Measurements from ENCODE around the gene MYBPC2.
"Not testable (repeated sequence)": the region's sequence is repeated elsewhere in the genome, so short reads cannot be mapped to it uniquely, and the experiment has no call there.

The MYBPC2 gene

GRCh38 chr19:50428772-50429463 lies 3.8 kb upstream of the MYBPC2 start:
- no peak for DNase-seq (ENCODE audit: low spot score)

- no peak for DNase-seq (ENCODE audit: low spot score)
Measured at GRCh38 chr19:50430888-50431342, 1.8 kb upstream of the MYBPC2 start.

- peak; percentile 75 for DNase-seq (ENCODE audit: low spot score)
Measured at GRCh38 chr19:50431343-50432220, 1.1 kb upstream of the MYBPC2 start.

- DNase-seq (ENCODE audit: low spot score), result no peak
Measured at GRCh38 chr19:50433201-50434180, 799 bp downstream of the MYBPC2 start.

GRCh38 chr19:50434525-50434924 lies 1.8 kb downstream of the MYBPC2 start:
- no peak for DNase-seq (ENCODE audit: low spot score)

- DNase-seq (ENCODE audit: low spot score), result no peak
Measured at GRCh38 chr19:50435221-50435620, 2.5 kb downstream of the MYBPC2 start.

- DNase-seq (ENCODE audit: low spot score), result no peak
Measured at GRCh38 chr19:50435627-50436026, 2.9 kb downstream of the MYBPC2 start.

GRCh38 chr19:50437862-50438449 lies 5.3 kb downstream of the MYBPC2 start:
- DNase-seq (ENCODE audit: low spot score), result no peak

GRCh38 chr19:50439130-50439529 lies 6.4 kb downstream of the MYBPC2 start:
- DNase-seq (ENCODE audit: low spot score), result not testable (repeated sequence)

- no peak for DNase-seq (ENCODE audit: low spot score)
Measured at GRCh38 chr19:50444059-50444458, 11.4 kb downstream of the MYBPC2 start.

- DNase-seq (ENCODE audit: low spot score), result no peak
Measured at GRCh38 chr19:50447053-50447452, 14.4 kb downstream of the MYBPC2 start.

- DNase-seq (ENCODE audit: low spot score), result no peak
Measured at GRCh38 chr19:50447750-50448149, 15.1 kb downstream of the MYBPC2 start.

- DNase-seq (ENCODE audit: low spot score), result peak; percentile 84
Measured at GRCh38 chr19:50449236-50449899, 16.7 kb downstream of the MYBPC2 start.

- no peak for DNase-seq (ENCODE audit: low spot score)
Measured at GRCh38 chr19:50450369-50451222, 17.9 kb downstream of the MYBPC2 start.

GRCh38 chr19:50451223-50451534 lies 18.5 kb downstream of the MYBPC2 start:
- no peak for DNase-seq (ENCODE audit: low spot score)

- no peak for DNase-seq (ENCODE audit: low spot score)
Measured at GRCh38 chr19:50453243-50453642, 20.6 kb downstream of the MYBPC2 start.

- DNase-seq (ENCODE audit: low spot score), result no peak
Measured at GRCh38 chr19:50455992-50456391, 23.3 kb downstream of the MYBPC2 start.

- DNase-seq (ENCODE audit: low spot score), result no peak
Measured at GRCh38 chr19:50457300-50457699, 24.6 kb downstream of the MYBPC2 start.

GRCh38 chr19:50458396-50459066 lies 25.8 kb downstream of the MYBPC2 start:
- peak; percentile 29 for DNase-seq (ENCODE audit: low spot score)

- DNase-seq (ENCODE audit: low spot score), result no peak
Measured at GRCh38 chr19:50459067-50459456, 26.4 kb downstream of the MYBPC2 start.

All from kidney tubule cell (primary cell).